Stimulated activated CD4-positive, alpha-beta T cell treated with anti-CD3 and anti-CD28 coated beads, Interleukin-12 subunit alpha, Interleukin-12 subunit beta, amount 100 ng/mL, for 4 hours (primary cell): ENCODE measurements around the gene NAA16.
A peak's percentile ranks its signal among the peaks of the same experiment; 100 is the strongest.
"Not testable (repeated sequence)": the region's sequence is repeated elsewhere in the genome, so short reads cannot be mapped to it uniquely, and the experiment has no call there.

Experiments used
- DNase-seq: peaks from one replicate; pipeline ENCODE4 v3.0.0-alpha.2; 2020

The NAA16 gene

DNA sequence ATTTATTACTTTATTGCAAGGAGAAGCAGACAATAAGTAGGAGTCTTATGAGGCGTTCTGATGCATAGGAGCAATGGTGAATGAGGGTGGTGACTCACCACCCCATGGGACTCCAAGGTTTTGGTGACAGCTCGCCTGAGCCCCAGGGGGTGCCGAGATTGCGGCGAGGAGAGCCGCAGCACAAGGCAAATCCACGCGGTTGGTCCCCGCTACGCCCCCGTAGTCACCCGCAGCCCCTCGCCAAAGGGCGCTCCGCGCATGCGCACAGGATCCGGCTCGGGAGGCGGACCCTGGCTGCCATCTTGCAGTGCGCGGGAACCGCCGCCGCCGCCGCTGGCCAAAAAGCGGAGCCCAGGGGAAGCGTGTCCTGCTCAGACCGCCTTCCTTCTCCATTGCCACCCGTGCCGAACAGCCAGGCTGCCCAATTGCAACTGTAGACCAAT, at the start of gene NAA16:
TSS of gene NAA16 (plus strand) at position 305 of the 443 bp plus-strand sequence. CDS start 262 bp downstream, outside the sequence.
- DNase-seq: peak; percentile 96

DNA sequence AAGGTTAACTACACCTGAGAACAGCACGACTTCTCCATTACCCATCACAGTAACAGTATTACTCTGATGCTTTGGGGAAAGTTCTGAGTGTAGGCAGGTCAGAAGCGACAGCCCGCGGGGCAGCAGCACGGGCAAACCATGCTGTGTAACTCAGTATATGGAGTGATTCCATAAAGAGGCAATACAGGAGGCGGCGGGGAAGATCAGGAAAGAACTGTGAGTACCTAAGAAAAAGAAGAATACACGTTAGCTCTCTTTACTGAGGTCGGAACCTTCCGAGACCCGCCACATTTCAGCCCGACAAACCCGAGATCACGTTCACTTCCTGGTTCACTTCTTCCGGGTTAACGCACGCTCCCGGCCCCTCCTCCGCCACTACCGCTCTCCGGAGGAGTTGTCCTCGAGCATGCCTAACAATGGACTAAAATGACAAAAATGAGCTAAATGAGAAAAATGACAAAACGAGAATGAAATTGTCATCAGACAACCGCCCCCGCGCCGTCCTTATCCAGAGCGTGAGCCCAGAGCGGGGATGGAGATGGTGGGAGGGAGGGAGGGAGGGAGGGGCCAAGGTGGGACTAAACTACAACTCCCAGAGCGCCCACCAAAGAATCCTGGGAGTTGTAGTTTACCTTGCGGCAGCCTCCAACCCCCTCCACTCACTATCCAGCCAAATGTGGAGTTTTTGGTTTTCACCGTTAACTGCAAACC, 47.7 kb upstream of the NAA16 start, which contains the start of gene MTRF1:
TSS of gene MTRF1 (minus strand) at position 316 of the 711 bp plus-strand sequence. CDS start 2,669 bp downstream, outside the sequence.
- peak; percentile 72 for DNase-seq

DNA sequence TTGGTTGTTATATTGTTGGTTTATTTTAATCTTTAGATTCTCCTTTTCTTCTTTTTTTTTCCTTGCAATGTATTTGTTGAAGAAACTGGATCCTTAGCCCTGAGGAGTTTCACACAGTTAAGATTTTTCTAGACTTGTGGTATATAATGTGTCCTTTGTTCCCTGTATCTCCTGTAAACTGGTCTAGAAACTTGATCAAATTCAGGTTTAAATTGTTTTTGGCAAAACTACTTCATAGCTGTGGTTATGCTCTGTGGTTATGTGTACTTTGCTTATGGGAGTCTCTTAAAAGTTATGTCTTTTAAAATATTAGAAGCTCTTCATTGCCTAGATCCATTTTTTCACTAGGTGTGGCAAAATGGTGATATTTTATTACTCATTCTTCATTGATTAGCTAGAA, 44.0 kb upstream of the NAA16 start:
- DNase-seq: no peak

DNA sequence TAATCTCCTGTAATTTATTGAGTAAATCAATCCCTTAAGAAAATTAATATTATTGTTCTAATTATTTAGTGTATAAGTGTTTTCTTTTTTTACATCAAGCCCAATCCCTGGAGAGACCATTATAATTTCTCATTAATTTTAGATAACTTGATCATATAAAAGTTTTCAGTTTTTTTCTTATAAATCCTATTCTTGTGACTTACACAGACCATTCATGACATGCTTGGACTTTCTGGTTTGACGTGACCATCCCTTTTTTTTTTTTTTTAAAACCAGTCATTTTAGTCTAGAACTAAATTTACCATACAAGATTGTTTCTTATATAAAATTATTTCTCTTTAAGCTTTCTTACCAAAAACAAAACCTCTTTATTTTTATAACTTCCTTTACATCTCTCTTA, 42.3 kb upstream of the NAA16 start:
- no peak for DNase-seq

DNA sequence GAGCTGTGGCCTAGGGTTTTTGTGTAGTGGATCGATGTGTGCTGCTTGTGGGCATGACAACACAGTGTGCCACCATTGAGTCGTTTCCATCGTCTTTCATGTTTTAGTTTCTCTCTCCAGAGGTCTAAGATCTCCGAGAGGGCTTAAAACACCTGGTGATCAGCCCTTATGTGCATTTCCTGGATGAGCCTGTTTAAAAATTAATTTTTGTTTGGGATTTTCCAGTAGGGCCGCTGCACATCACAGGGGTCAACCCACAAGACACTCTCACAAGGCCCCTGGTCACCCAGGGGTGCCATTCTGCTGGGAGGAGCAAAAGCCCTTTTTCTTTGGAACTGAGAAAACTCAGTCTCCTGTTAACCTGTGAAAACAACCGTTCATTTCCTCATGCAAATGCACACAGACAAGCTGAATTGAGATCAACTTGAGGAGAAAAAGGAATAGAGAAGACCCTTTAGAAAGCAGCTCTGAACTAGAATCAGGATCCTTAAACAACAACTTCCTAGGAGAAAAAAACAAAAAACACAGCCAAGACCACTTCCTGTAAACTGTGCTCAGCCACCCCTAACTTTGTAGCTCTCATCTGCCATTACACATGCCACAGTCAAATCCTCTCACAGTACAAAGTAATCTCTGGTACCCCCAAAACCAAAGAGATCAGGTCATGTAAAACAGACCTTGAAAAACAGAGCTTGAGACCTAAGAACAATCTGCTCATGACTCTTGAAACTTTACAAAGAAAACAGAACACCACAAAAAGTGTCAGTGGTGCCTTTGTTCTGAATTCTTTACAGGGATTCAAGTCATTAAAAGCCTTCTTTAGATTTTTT, 39.4 kb upstream of the NAA16 start:
- DNase-seq: no peak

DNA sequence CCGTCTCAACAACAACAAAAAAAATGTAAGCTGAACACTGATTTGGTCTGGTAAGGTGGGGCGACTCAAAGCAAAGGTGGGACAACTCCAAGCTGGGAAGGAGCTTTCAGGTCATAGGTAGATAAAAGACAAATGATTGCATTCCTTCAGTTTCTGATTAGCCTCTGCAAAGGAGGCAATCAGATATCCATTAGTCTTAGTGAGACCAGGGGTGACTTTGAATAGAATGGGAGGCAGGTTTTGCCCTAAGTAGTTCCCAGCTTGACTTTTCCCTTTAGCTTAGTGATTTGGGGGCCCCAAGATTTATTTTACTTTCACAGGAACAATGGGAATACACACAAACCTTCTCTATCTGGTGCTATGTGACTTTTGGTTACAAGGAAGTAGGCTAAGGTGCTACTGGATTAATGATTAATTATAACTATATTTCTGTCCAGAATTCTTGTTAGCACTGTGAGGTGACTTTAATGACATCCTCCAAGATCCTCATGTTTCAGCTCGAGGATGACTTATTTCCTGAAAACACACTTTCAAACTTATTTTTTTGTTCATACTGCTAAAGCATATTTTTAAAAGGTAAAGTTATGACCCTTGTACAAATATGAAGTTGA, 37.1 kb upstream of the NAA16 start:
- DNase-seq: no peak

DNA sequence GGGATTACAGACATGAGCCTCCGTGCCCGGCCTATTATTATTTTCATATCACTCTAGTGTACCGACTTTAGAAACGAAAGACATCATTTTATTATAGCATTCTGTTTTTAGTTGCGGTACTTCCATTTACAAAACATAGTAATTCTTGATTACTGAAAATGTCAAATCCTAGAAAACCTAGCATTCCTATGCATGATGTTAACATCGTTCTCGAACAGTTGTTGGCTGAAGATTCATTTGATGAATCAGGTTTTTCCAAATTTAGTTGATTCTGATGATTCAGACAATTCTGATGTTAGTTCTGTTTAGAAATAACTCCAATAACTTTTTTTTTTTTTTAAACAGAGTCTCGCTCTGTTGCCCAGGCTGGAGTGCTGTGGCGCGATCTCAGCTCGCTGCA, 36.2 kb upstream of the NAA16 start:
- DNase-seq: no peak

DNA sequence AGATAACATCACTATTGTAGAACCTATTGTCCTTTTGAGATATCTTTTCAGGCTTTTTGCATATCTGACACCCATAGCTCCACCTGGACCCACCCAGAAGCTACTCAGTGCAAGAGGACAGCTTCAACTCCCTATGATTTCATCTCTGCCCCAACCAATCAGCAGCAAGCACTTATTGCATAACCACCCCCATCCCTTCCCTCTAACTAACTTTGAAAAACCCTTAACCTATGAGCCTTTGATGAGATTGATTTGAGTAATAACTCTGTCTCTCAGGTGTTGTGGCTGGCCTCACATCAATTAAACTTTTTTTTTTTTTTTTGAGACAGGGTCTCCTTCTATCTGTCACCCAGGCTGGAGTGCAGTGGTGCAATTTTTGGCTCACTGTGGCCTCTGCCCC, 34.2 kb upstream of the NAA16 start:
- DNase-seq: no peak

DNA sequence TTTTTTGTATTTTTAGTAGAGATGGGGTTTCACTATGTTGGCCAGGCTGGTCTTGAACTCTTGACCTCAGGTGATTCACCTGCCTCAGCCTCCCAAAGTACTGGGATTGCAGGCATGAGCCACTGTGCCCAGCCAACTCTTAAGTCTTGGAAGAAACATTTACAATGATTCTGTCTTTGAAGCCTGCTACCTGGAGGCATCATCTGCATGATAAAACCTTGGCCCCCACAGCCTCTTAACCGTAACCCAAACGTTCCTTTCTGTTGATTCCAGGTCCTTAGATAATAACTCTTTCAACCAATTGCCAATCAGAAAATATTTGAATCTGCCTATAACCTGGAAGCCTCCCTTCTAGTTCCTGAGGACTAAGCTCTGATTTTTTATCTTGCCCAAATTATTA, 31.9 kb upstream of the NAA16 start:
- not testable (repeated sequence) for DNase-seq

DNA sequence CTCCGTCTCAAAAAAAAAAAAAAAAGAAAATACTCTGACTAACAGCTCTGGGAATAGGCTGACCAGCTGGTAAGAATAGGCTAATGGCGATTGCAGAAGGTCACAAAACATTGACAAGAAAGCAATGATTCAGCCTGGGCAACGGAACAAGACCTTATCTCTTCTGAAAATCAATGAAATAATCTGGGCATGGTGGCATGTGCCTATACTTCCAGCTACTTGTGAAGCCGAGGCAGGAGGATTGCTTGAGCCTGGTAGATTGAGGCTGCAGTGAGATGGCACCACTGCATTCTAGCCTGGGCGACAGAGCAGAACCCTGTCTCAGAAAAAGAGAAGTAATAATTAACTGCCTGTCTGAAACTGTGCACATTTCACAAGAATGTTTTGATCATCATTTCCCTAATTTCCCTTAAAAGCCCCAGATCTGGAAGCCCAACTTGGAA, 28.9 kb upstream of the NAA16 start:
- no peak for DNase-seq

DNA sequence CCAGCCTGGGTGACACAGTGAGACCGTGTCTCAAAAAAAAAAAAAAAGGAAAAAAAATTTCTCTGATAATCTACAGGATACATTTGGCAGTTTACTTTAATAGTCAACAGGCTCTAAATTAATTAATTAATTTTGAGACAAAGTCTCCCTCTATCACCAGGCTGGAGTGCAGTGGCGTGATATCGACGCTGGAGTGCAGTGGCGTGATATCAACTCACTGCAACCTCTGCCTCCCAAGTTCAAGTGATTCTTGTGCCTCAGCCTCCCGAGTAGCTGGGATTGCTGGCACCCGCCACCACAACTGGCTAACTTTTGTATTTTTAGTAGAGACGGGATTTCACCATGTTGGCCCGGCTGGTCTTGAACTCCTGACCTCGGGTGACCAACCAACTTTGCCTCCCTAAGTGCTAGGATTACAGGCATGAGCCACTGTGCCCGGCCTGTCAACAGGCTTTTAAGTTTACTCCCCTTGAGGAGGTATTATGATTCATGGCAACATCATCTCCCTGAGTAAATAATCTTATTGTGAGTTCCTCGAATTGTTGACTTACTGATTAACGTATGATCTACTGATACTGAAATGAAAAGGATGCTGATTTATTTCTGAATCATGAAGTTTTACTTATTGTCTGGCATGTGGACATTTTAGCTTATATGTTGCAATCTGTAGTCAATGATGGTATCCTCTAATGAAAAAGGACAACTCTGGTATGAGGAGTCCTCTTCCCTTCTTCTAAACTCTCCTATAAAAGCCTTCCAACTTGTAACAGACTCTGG, 26.4 kb upstream of the NAA16 start:
- DNase-seq: no peak

DNA sequence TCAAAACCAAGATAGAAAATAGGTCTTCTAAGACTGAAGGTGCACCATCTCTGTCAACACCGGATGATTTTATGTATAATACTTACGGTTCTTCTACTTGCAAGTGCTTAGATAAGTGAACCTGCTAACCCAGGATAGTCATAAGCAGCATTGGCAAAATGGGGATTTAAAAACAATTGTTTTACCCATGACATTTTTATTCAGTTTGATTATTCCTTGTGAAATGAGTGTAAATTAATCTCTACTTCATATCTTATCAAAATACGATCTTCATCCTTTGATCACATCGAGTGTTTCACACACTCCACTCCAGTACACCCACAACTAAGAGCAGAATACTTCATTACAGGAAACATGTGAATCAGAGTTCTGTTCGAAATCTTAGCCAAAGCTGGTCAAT, 24.7 kb upstream of the NAA16 start:
- no peak for DNase-seq

DNA sequence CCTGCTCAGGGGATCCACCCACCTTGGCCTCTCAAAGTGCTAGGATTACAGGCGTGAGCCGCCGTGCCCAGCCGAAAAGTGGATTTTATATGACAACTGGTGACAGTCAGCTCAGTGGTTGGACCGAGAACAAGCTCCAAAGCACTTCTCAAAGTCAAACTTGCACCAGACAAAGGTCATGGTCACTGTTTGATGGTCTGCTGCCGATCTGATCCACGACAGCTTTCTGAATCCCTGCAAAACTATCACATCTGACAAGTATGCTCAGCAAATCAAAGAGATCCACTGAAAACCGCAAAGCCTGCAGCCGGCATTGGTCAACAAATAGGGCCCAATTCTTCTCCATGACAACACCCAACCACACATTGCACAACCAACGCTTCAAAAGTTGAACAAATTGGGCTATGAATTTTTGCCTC, 21.6 kb upstream of the NAA16 start:
- DNase-seq: no peak

DNA sequence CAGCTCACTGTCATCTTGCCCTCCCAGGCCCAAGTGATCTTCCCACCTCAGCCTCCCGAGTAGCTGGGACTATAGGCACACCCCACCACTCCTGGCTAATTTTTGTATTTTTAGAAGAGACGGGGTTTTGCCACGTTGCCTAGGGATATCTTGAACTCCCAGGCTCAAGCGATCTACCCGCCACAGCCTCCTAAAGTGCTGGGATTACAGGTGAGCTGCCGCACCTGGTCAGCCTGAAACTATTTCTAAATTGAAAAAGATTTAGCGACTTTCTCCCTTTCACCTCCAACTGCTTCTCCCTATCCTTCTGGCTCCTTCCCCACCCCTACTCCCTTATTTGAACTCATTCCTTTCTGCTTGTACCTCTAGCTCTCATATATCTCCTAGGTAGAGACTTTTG, 19.8 kb upstream of the NAA16 start:
- no peak for DNase-seq

DNA sequence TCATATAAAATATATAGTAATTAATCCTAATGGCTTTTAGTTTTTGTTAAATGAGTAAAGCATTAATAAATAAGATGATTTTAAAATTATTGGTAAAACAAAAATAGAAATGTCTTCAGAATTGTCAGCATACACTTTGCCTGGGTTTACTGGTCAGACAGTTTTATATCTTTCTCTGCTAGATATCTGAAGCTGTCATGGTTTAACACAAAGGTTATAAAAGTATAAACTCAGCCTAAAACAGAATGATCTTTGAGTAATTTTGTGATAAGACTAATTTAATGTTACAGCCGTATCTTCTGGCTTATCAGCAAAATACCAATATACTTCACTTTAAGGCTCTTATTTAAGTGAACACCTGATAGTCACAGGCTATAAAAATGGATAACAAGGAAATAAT, 17.8 kb upstream of the NAA16 start:
- no peak for DNase-seq

DNA sequence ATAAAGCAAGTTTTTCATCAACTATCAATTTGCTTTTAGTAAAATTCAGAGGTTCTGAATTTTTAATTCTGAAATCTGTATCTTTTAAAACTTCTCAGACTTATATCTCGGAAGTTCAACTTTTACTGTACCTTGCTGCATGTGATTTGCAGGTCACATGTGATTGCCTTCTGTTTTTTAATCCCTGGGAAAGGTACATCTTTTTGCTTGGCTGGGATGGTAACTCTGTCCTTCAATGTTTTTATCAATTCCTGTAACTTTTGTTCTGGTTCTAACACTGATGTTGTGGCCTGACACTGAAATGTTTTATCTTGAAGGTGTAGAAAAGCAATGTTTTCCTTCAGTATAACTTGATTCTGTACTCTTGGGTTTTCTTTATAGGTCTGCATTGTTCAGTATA, 16.2 kb upstream of the NAA16 start:
- DNase-seq: no peak

DNA sequence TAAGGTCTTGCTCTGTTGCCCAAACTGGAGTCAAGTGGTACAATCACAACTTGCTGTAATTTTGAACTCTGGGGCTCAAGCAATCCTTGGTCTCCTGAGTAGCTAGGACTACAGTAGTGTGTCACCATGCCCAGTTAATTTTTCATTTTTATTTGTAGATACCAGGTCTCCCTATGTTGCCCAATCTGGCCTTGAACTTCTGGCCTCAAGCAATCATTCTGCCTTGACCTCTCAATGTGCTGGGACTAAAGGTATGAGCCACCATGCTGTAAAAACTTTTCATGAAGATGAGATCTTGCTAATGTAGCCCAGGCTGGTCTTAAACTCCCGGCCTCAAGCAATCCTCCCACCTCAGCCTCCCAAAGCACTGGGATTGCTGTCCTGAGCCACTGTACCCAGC, 15.1 kb upstream of the NAA16 start:
- DNase-seq: no peak

DNA sequence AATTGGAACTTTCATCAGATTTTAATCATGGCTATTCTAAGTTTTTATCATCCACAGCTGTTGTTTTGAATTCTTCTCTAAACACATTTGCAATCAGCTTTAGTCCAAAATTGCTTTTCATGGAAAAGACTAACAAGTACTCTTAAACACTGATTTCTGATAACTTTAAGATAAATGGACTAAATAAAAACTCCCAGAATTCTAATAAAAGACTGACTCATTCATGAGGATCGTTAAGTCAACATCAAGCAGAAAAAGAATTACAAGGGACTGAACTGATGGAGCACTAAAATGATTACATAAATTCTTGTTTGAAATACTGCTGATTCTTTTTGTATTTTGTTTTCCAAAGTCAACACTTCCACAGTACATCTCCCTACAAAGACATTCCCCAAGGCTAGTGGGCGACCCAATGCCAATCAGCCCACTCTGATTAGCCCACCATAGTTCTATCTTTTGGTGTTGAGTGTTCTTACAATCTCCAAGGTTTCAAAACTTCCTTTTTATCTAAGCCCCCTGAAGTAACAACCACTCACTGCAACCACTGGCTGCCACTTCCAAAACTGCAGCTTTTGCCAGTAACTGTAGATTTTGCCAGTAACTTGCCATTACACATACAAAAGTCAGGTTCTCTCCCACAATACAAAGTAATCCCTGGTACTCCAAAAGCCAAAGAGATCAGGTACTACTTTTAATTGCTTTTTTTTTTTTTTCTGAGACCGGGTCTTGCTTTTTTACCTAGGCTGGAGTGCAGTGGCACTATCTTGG, 14.0 kb upstream of the NAA16 start:
- DNase-seq: no peak

DNA sequence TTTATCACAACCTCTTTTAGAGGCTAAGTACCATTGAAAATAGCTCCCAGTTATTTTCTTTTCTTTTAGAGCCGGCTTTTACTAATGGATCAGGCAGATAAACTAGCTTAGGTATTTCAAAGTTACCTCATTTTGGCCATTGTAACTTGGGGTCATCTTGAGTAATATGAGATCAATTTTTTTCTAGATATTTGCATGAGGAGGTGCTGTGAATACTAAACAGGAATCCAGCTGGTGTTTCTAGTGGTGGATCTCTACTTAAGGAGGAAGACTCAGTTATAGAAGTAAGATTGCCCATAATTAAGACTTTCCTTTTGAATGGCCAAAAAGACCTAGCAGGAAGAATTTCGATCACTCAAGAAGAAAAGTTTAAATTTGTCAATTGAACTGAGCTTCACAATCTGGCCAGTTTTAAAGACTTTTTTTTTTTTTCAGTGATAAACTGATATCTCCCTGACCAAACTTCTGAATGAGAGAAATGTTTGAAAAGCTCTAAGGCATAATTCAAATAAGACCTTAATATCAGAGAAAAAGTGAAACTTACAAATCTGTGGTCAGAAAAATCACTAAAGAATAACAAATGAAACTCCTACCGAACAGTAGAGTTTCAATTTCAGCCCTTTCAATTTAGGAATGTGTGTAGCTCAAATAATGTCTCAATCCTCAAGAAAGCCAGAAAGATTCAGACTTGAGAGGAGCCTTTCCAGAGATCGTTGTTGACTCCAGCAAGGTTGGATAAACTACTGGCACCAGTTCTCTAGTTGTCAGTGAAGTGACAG, 11.6 kb upstream of the NAA16 start:
- DNase-seq: no peak

DNA sequence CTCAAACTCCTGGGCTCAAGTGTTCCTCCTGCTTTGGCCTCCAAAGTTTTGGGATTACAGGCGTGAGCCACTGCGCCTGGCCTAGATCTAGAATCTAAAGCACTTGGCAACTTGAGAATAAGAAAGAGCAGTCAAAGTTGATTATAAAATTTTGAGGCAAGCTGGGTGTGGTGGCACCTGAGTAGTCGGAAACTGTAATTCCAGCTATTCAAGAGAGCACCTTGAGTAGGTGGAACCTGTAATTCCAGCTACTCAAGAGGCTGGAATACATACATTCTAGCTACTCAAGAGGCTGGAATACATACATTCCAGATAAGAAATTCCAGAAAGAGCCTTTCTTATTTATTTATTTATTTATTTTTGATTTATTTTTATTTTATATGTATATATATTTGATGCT, 8.3 kb upstream of the NAA16 start:
- DNase-seq: no peak

DNA sequence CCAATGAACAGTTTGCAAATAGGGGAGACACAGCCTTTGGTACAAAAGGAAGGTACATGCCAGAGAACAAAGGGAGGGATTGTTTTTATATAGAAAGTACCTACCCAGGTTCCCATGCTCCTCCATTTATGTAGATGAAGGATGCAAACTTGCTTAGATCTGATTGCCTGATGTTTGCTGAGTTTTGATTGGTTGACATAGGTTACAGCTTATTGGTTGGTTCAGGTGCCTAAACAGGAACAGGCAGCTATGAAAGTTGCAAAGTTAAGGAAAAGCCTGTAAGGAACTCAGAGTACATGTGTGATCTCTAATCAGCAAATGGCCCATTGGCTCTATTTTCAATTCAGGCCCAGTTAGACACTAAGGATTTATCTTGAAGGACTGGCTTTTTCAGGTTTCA, 6.5 kb upstream of the NAA16 start:
- DNase-seq: no peak
